HG02623 (cell line): Measurements from ENCODE around the gene LIMS2.
A peak's percentile ranks its signal among the peaks of the same experiment; 100 is the strongest.

Source experiments
- ATAC-seq: cut with Tn5 transposase; IDR thresholded peaks from one replicate; pipeline ENCODE4 v1.9.1; 2021; ENCODE audit warnings: moderate library complexity; ENCODE audit not compliant: unreplicated experiment

The LIMS2 gene

DNA sequence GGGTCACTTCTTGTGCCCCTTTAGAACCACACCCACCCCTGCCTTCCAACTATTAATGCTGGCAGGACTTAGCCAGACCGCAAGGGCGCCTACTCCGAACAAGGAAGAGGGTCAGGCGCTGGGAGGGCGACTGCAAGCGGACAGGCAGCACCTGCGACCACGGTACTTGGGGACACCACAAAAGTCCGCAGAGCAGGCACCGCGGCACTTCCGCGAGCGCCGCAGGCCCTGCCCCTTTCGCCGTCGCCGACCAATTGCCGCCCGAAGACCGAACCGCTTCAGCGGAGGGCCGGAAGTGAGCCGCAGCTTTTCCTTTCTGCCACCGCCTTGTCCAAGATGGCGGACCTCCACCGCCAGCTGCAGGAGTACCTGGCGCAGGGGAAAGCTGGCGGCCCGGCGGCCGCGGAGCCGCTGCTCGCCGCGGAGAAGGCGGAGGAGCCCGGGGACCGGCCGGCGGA is 25.9 kb upstream of the LIMS2 start, which contains the start of gene SFT2D3:
TSS of gene SFT2D3 (plus strand) at position 305 of the 458 bp plus-strand sequence. CDS start at position 337, 32 bp downstream.
- peak; percentile 68 for ATAC-seq

DNA sequence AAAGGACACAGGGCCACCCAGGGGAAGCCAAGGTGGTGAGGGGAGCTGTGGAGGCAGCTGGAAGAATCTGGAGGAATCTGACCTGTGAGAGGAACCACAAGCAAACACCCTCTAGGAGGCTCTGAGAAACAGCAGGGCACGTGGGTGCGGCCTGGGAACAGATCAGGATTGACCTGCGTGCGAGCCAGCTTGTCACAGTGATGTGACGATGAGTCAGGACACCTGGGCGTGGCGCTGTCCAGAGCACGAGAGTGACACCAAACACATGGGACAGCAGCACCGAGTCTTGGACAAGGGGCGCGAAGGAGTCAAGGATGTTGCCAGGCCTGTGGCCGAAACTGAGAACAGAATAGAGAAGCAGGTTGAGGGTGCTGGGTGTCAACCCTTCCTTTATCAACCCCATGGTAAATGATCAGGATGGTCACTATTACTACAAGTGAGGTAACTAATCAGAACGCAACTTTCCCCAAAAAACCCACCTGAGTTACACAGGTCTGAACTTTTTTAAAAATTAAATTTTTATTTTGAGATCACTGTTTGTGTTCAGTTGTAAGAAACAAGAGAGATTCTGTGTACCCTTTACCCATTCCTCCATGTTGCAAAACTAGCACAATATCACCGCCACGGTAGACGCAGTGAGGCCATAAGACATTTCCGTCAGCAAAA is 25.3 kb upstream of the LIMS2 start:
- peak; percentile 41 for ATAC-seq

DNA sequence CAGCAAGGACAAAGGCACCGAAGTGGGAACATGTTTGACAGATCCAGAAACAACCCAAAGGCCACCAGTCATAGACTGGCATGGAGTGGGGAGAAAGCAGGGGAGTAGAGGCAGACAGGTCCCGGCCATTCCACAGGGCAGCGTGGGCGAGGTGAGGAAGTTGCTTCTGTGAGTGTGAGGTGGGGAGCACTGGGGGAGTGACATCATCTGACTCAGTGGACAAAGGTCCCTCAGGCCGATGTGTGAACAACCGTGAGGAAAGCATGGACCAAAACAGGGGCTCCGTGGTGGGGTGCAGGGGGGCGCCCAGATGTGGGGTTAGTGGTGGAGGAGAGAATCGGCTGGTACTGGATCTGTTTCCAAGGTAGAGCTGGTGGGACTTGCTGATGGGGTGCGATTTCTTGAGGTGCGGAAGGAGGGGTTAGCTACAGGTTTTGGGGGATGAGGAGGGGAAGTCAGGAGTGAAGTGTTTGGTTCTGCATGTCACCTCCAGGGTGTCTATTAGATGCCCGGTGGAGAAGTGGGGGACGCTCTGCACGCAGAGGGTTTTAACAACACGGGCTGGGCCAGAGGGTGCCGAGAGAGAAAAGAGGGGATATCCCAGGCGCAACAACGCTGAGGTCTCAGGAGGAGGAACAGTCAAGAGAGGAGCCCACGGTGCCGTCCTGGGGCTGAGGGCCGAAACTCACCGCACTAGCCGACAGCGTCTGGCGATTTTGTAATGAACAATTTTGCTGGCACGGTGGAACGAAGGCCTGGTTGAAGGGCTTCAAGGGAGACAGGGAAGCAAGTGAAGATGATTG is 23.4 kb upstream of the LIMS2 start:
- no peak for ATAC-seq

DNA sequence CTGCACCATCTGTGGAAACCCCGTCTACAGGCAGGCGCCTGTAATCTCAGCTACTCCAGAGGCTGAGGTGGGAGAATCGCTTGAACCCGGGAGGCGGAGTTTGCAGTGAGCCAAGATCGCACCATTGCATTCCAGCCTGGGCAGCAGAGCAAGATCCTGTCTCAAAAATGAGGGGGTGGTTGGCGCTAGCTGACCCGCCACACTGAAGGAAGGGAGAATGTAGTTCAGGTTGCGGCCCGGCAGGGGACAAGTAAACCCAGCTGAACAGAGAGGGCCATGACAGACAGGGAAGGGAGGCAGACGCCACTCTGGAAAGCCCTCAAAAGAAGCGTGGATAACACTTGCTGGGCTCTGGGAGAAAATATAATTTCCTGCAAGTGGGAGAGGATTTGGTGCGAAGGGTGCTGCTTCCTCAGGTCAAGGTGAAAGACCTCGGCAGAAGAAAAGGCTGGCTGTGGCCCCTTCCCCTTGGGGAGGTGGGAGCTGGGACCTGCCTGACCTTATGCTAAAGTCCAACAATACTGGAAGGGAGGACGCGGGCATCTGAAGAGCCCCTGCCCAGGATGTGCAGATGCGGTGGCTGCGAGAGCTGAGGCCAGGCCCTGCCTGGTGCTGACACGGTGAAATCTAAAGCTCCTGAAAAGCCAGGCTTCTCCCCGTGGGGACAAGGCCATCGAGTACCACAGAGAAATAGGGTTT is 22.3 kb upstream of the LIMS2 start:
- ATAC-seq, result no peak

DNA sequence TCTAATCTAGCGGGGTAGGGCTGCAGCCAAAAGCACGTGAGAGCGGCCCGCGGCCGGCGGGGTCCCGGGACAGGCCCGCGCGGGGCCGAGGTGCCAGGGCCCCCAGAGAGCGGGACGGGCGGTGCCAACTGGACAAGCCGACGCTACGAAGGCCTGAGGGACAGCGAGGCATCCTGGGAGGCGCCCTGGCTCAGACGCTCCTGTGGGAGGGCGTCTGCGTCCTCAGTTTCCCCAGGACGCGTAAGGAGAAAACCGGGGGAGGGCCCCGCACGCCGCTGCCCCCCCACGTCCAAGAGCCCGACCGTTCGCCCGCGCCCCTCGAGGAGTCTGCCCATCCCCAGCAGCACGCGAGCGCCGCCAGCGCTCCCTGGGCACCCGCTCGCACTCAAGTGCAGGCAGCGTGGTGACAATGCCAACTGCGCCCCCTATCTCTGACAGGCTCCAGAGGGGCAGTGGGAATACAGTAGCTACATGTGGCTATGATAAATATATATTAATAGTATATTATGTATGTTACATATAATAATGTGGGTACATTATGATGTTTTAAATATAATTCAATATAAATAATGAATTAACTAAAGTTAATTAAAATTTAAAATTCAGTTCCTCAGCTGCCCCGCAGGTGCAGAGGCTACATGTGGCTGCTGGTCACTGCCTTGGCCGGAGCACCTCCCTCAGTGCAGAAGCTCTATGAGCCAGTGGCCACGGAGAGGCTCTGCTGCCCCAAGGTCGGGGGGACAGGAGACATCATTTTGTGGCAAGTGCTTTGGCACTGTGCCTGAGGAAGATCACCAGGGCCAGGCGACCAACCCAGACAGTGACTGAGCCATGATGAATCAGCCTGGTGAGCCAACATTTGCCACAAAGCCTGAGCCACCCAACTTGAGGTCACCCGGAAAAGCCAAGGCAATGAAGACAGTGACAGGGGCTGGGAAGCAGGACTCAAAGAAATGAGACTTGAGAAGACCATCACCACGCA is 20.5 kb upstream of the LIMS2 start:
- no peak for ATAC-seq

DNA sequence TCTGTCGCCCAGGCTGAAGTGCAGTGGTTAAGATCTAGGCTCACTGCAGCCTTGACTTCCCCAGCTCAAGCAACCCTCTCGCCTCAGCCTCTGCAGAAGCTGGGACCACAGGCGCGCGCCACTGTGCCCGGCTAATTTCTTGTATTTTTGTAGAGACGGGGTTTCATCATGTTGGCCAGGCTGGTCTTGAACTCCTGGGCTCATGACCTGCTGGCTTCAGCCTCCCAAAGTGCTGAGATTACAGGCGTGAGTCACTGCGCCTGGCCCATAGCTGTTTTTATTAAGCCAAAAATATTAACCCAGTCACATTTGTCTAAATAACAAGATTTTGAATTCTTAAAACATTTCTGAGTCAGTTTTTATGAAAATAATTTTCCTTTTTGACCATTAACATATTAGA is 19.7 kb upstream of the LIMS2 start:
- ATAC-seq, result no peak

DNA sequence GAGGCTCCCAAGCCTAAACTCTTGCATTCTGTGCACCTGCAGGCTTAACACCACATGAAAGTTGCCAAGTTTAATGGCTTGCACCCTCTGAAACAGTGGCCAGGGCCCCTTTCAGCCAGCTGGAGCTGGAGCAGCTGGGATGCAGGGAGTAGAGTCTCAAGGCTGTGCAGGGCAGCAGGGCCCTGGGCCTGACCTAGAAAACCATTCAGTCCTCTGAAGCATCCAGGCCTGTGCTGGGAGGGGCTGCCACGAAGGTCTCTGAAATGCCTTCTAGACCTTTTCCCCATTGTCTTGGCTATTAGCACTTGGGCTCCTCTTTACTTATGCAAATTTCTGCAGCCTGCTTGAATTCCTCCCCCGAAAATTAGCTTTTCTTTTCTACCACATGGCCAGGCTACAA is 15.4 kb upstream of the LIMS2 start:
- no peak for ATAC-seq

DNA sequence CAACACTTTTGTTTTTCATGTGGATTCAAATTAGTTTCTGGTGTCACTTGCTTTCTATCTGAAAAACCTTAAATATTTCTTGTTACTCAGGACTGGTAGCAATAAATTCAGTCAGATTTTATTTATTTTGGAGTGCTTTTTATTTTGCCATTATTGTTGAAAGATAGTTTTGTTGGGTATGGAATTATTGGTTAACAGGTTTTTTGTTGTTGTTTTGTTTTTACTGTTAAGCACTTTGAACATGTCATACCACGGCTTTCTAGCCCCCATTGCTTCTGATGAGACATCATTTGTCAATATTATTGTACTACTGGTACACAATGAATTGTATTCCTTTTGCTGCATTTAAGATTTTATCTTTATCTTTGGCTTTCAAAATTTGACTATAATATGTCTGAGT is 13.1 kb upstream of the LIMS2 start:
- no peak for ATAC-seq

DNA sequence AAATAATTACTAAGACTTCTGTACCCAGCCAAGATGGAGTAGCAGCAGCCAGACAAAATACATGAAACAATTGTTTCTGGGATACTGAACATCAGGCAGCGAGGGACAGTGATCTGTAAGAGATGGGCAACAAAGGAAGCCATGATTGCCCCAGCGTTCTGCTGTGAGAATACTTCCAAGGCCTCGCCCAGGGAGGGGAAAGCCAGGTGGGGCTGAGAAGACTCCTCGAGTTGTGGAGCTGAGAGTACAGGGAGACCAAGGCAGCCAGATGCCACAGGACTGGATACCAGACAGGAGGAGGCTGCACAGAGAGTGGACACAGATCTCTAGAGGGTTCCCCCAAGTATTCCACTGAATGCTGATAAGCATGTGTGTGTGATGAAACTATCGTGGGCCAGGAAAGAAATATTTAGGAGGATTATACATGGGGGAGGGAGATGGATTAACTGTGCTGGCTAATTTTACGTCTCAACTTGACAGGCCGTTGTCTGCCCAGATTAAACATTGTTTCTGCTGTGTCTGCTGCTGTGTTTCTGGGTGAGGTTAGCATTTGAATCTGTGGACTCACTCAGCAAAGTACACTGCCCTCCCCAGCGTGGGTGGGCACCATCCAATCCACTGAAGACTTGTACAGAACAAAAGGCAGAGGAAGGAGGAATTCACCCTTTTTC is 10.2 kb upstream of the LIMS2 start:
- ATAC-seq, result no peak

DNA sequence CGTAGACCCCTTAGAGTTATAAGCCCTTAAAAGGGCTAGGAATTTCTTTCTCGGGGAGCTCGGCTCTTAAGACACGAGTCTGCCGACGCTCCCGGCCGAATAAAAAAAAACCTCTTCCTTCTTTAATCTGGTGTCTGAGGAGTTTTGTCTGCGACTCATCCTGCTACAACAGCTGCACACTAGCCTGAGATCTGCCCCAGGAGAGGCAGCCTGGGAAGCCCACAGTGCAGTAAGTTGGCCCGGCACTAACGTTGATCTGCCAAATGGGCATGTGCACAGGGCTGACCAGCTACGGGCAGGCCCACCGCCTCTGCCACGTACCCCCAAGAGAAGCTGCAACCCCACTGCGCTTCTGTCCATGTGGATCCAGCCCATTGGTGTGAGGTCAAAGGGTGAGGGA is 8.4 kb upstream of the LIMS2 start:
- no peak for ATAC-seq

DNA sequence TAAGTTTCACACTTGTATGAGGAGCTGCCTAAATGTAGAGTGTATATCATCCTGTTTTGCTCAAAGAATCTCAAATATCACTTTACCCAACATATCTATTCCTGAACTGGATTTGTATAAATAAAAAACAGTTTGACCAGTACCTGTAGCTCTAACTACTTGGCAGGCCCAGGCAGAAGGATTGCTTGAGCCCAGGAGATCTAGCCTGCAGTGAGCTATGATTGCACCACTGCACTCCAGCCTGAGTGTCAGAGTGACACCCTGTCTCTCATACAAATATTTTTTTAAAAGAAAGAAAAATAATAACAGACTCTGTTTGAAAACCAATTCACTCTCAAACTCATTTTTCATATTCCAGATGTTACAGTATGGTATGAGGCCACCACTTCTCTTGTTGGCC is 7.7 kb upstream of the LIMS2 start:
- no peak for ATAC-seq

DNA sequence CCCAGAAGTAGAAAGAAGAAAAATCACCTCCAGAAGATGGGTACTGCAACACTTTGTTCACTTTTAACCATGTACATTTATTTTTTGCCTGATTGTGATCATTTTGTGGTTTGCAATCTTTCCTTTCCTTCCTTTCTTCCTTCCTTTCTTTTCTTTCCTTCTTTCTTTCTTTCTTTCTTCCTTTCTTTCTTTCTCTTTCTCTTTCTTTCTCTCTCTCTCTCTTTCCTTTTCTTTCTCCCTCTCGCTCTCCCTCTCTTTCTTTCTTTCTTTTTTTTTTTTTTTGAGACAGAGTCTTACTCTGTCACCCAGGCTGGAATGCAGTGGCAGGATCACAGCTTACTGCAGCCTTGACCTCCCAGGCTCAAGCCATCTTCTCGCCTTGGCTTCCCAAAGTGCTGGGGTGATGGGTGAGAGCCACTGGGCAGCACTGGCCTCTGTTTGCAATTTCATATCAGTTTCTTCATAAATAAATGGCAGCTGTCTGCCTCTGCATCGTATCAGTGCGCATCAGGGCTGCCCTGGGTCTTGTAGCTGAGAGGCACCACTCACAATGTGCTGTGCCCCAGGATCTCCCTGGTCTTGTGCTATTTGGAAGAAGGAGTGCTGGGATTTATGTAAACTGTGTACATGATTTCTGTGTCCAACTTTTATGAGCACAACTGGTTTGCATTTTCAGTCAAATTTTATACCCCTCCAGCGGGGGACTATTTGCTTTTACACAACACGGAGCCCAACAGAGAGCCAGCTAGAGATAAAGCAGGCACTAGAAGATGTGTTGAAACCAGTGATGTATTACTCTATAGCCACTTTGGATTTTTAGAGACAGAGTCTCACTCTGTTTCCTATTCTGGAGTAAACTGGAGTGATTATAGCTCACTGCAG is 6.9 kb upstream of the LIMS2 start:
- no peak for ATAC-seq

DNA sequence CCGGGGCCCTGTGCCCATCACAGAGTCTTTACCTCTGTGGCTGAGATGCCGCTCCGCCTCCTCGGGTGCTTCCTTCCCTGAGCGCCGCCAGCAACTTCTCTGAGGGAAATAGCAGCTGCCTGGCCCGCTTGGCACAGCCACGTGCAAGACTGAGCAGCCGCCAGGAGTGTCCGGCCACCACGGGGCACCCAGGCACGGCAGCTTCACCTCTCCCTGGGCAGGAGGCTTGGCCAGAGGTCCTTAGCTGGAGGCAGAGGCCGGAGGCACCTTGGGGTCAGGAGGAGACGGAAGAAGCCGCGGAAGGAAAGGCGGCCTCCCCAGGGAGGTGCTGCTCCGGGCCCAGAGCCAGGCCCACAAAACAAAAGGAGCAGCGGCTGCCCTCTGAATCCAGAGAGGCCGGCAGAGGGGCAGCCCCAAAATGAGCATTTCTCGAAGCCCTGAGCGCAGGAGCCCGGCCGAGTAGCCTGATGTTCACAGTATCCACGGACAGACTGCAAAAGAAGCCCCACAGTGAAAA is 6.0 kb upstream of the LIMS2 start:
- ATAC-seq, result no peak

DNA sequence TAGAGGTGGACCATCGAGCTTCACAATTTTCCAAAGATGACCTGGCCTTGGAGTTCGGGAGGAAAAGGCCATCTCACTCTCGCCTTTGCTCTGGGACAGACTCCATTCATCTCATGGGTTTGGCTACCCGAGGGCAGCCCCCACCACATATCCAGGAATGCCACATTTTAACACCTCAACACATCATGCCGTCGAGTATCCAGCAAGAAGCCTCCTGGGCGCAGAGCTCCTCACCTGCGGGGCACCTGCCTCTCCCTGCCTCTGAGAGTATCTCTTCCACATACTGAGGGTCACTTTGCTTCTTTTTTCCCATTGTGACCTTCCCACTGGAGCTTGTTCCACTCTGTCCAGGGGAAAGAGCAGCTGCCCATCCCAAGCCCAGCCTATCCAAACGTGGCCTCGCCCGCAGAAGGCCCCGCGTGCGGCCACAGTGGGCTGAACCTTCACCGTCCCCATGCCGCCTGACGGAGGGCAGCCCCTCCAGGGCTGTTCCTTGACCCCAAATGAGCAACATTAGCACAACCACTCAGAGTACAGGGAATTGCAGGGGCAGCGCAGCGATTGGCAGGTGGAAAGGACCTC is 5.5 kb upstream of the LIMS2 start:
- no peak for ATAC-seq

DNA sequence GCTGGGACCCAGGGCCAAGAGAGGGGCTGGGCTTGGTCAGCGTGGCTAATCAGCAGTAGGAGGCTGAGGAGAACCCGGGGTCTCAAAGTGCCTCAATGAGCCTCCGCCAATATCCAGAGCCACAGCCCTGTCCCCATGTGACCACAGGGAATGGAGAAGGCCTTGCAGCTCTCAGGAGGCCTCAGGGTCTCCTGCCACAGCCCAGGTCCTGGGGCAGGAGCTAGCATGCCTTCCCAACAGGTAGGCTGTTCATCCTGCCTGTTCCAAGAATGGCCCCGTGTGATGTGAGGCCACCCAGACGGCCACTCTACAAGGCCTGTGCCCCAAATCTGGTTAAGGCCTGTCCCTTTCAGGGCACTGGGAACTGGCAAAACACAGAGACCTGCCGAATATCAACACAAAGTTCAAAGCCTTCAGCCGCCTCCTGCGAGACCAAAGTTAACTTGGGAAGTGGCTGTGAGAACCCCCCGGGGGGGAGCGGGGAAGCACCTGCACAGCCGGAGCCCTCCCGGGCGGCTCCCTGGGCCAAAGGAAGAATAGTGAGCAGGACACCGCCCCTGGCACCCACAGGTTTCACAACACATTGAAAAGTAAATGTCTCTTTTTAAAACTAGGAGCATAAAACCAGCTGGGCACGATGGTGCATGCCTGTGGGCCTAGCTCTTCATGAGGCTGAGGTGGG is 4.5 kb upstream of the LIMS2 start:
- ATAC-seq, result no peak

DNA sequence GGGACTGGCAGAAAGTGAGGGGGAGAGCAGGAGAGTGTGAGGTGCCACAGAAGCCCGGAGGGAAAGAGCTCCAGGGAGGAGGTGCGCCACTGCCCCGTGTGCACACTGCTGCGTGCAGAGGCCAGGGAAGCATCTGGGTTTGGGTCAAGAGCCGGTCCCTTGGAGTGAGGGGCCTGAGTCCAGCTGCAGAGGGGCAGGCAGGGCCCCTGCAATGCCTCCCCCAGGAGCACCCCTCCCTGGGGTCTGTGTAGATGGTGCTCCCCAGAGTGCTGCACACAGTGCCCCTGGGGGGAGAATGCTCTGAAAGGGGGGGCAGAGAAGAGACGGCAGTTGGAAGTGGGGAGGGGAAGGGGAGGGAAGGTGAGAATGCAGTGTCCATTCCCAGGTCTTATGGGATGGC is 3.7 kb upstream of the LIMS2 start:
- no peak for ATAC-seq

DNA sequence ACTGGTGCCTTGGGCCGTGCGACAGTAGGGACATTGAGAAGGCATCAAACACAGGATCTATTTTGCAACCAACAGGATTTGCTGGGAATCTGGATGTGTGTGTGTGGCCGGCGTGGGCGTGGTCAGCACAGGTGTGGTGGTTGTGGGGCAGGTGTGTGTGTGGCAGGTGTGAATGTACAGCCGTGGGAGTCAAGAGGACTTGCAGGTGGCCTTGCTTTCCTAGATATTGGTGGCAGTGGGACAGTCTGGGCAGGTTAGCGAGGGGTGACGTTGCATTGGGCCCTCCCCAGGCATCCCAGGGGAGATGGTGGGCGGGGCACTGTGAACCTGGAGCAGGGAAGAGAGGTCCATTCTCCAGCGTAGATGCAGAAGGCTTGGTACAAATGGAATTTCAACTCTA is 3.2 kb upstream of the LIMS2 start:
- no peak for ATAC-seq

DNA sequence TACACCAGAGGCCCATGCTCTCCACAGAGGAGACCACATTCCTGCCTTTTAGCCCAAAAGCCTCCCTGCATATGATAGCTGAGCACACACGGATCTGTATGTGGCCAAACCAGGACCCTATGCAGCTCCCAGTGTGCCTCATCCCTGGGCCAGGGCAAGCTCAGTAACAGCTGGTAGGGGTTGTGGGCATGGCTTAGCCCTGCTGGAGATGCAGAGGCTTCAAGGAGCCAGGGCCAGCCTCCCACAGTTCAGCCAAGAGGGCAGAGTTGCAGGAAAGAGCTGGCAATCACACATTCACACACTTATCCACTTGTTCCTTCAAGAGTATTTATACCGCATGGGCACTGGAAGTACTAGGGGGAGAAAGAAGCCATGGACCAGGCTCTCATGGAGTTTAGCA is 1.6 kb upstream of the LIMS2 start:
- ATAC-seq, result no peak
